K562 (cell line): ENCODE data around the gene SDHAF3. TPM values are rescaled to one million over a fixed set of nuclear protein-coding genes. Genes with fewer than 3 reads are reported as not detected.

Experiments used
- ATAC-seq: fragments of 200-7000 bp; cut with Tn5 transposase; 3 replicates; pipeline ENCODE4 v1.9.1; 2020; ENCODE audit warnings: moderate library complexity
- BruUV-seq: library from RNA; stranded (reverse); fragments of 400-500 nt; replicated peaks from 2 replicates; lab custom pipeline; 2021; lab: Mats Ljungman, UMichigan
- CTCF ChIA-PET: fragments of 300-600 bp; formaldehyde crosslinking; extraction: SDS; loops from one replicate; lab custom pipeline; 2021; ENCODE audit warnings: low intra/inter-chr PET ratio; lab: Yijun Ruan, JAX
- POLR2A ChIA-PET: fragments of 300-600, 350-650 bp; sonication (Branson Sonifier 250); formaldehyde crosslinking; extraction: SDS; loops from one replicate; lab custom pipeline; 2021; ENCODE audit warnings: antibody characterized with exemption, inconsistent platforms; lab: Yijun Ruan, JAX
- DNase-seq, 4 experiments: peaks; one replicate each; pipeline versions ENCODE4 v3.0.0 to v3.0.0-alpha.2; 2011 to 2018; ENCODE audit warnings: low spot score in 3 of 4, mixed read lengths in 3 of 4; ENCODE audit errors: extremely low read depth in 1 of 4
- FAIRE-seq: peaks from 2 replicates; lab custom pipeline; 2011; peaks lifted over from hg19 to GRCh38; lab: Jason Lieb, UNC
- H2AFZ ChIP-seq: 2 replicates; pipeline ENCODE4 v1.6.0; 2011; ENCODE audit warnings: low read depth, low read length, control low read depth, inconsistent platforms
- H3K27ac ChIP-seq: fragments of 200-600 bp; 3 replicates; pipeline ENCODE4 v1.8.0; 2011; ENCODE audit warnings: low read depth, mild to moderate bottlenecking, control low read depth, inconsistent platforms, low read length, moderate library complexity, mixed read lengths; ENCODE audit errors: extremely low read depth
- H3K27me3 ChIP-seq, 2 experiments: fragments of 300-600 bp in 1 of 2; 2 replicates in 1 of 2; 3 replicates in 1 of 2; pipeline versions ENCODE4 v1.6.0 to v1.8.0; 2011; ENCODE audit warnings: inconsistent platforms in 2 of 2, low read length in 2 of 2, mild to moderate bottlenecking in 1 of 2, mixed read lengths in 1 of 2, moderate library complexity in 1 of 2; ENCODE audit not compliant: control insufficient read depth in 2 of 2, insufficient read depth in 2 of 2
- H3K36me3 ChIP-seq: fragments of 300-600 bp; 3 replicates; pipeline ENCODE4 v1.8.0; 2011; ENCODE audit warnings: mild to moderate bottlenecking, low read length, inconsistent platforms; ENCODE audit not compliant: control insufficient read depth, insufficient read depth
- H3K4me1 ChIP-seq, 2 experiments: fragments of 200-600 bp in 1 of 2; replicated peaks in 1 of 2; 2 replicates in 1 of 2; 3 replicates in 1 of 2; pipeline versions ENCODE4 v1.5.1 to v1.8.0; 2011; ENCODE audit warnings: inconsistent platforms in 2 of 2, low read length in 2 of 2, mild to moderate bottlenecking in 1 of 2, mixed read lengths in 1 of 2, moderate library complexity in 1 of 2; ENCODE audit not compliant: control insufficient read depth in 2 of 2, insufficient read depth in 2 of 2
- H3K4me2 ChIP-seq: 2 replicates; pipeline ENCODE4 v1.6.1; 2011; ENCODE audit warnings: low read length, control low read depth, inconsistent platforms, mixed read lengths; ENCODE audit not compliant: insufficient read depth
- H3K4me3 ChIP-seq: fragments of 200-600 bp; sonication (generic), shearing (Covaris generic); 2 replicates; pipeline ENCODE4 v1.5.1; 2016; ENCODE audit warnings: control low read depth, inconsistent platforms
- H3K79me2 ChIP-seq: fragments of 200-600 bp; 3 replicates; pipeline ENCODE4 v1.8.0; 2011; ENCODE audit warnings: low read length, inconsistent platforms; ENCODE audit not compliant: control insufficient read depth, insufficient read depth
- H3K9ac ChIP-seq, 2 experiments: 2 replicates each; pipeline versions ENCODE4 v1.6.0 to v1.6.1; 2011; ENCODE audit warnings: low read depth in 2 of 2, low read length in 2 of 2, control low read depth in 1 of 2, inconsistent platforms in 1 of 2, mild to moderate bottlenecking in 1 of 2, mixed read lengths in 1 of 2; ENCODE audit not compliant: insufficient read depth in 1 of 2
- H3K9me1 ChIP-seq: one replicate; pipeline ENCODE4 v1.6.0; 2011; ENCODE audit warnings: inconsistent platforms, mild to moderate bottlenecking, low read length, moderate library complexity; ENCODE audit not compliant: control insufficient read depth, insufficient read depth
- H3K9me3 ChIP-seq: replicated peaks from 2 replicates; pipeline ENCODE4 v1.5.1; 2011; ENCODE audit warnings: low read depth, low read length, inconsistent platforms; ENCODE audit not compliant: control insufficient read depth, insufficient read depth
- H4K20me1 ChIP-seq: replicated peaks from 2 replicates; pipeline ENCODE4 v1.6.1; 2011; ENCODE audit warnings: low read length, inconsistent platforms, mixed read lengths; ENCODE audit not compliant: control insufficient read depth, insufficient read depth
- C11orf30 ChIP-seq: fragments of 450-650 bp; IDR thresholded peaks from 2 replicates; pipeline ENCODE4 v1.6.1; 2016; ENCODE audit warnings: low read depth, mild to moderate bottlenecking
- COPS2 ChIP-seq: fragments of 450-650 bp; conservative IDR thresholded peaks from 2 replicates; pipeline ENCODE4 v1.6.1; 2016; ENCODE audit warnings: mild to moderate bottlenecking, moderate library complexity
- GMEB1 ChIP-seq: fragments of 250-450 bp; sonication (Bioruptor Pico); IDR thresholded peaks from 2 replicates; pipeline ENCODE4 v1.4.0; 2020; ENCODE audit warnings: mild to moderate bottlenecking
- NFRKB ChIP-seq: fragments of 450-650 bp; IDR thresholded peaks from 2 replicates; pipeline ENCODE4 v1.6.1; 2016; ENCODE audit warnings: low read depth
- NFXL1 ChIP-seq: fragments of 450-650 bp; formaldehyde crosslinking; IDR thresholded peaks from 2 replicates; pipeline ENCODE4 v1.4.0; 2021; ENCODE audit warnings: mild to moderate bottlenecking
- RBM25 ChIP-seq: fragments of 200-400 bp; formaldehyde crosslinking; IDR thresholded peaks from 2 replicates; pipeline ENCODE4 v1.6.1; 2018; ENCODE audit warnings: low read length, low read depth, moderate library complexity; ENCODE audit not compliant: severe bottlenecking
- RUNX1 ChIP-seq: sonication (generic); IDR thresholded peaks from 2 replicates; pipeline ENCODE4 v1.6.1; 2016; ENCODE audit warnings: antibody characterized with exemption, low read depth
- SMARCB1 ChIP-seq: IDR thresholded peaks from 2 replicates; pipeline ENCODE4 v1.6.1; 2011; ENCODE audit warnings: improper control_type of control experiment, low read depth; ENCODE audit not compliant: insufficient read length
- SRSF1 ChIP-seq: fragments of 200-400 bp; formaldehyde crosslinking; IDR thresholded peaks from 2 replicates; pipeline ENCODE4 v1.6.1; 2017; ENCODE audit warnings: mild to moderate bottlenecking, low read depth, low read length, moderate library complexity
- ZNF316 ChIP-seq: fragments of 450-650 bp; IDR thresholded peaks from 2 replicates; pipeline ENCODE4 v1.6.1; 2016
- WGBS: fragments of 100-300 bp; shearing (Covaris generic); methylation state at CpG from one replicate; pipeline ENCODE4 v1.1.6; 2016; ENCODE audit warnings: low coverage, mixed read lengths; ENCODE audit not compliant: insufficient coverage; ENCODE audit errors: missing lambda C conversion rate; 5-methylcytosine and 5-hydroxymethylcytosine counted together
- in situ Hi-C: fragments of 300-500 bp; cut with MboI; formaldehyde crosslinking; loops from 4 replicates; pipeline ENCODE4 v1.15.0; 2018; ENCODE audit warnings: inconsistent platforms, mixed read lengths
- intact Hi-C: fragments of 100-400 bp; cut with micrococcal nuclease; formaldehyde crosslinking; loops from 2 replicates; pipeline ENCODE4 v1.14.2; 2022
- polyA plus RNA-seq, 8 experiments: library from polyadenylated mRNA; depleted of rRNA in 4 of 8; stranded (reverse) in 5 of 8; unstranded in 3 of 8; fragments of >200 nt; fragmentation: Nextera tagmentation in 2 of 8; fragmentation: Illumina TruSeq in 1 of 8; extraction: Ambion mirVana in 2 of 8; extraction: Trizol in 1 of 8; gene quantifications; 2 replicates each; pipeline versions ENCODE4 v1.2.1 to v1.2.3, GENCODE V29; 2011 to 2014; ENCODE audit warnings: inconsistent platforms in 1 of 8, missing spikeins in 1 of 8
- total RNA-seq, 7 experiments: library from RNA; depleted of rRNA in 6 of 7; stranded (reverse); fragments of >200 nt in 6 of 7; fragmentation: Illumina TruSeq in 2 of 7; extraction: Trizol in 2 of 7; gene quantifications; 2 replicates each; pipeline versions ENCODE4 v1.2.1 to v1.2.3, GENCODE V29; 2011 to 2021; ENCODE audit warnings: low replicate concordance in 1 of 7
- TF ChIP-seq, protein P1 (sequence below), 2 experiments: fragments of 150-350 bp in 1 of 2; IDR thresholded peaks; 2 replicates each; pipeline ENCODE4 v1.6.1; 2012 to 2016; ENCODE audit warnings: low read depth in 2 of 2, low read length in 2 of 2, mild to moderate bottlenecking in 1 of 2, moderate library complexity in 1 of 2

The SDHAF3 gene
- total and polyA plus RNA-seq, 9 of the 15 experiments (the other 6 are each of a cell fraction or from before 2014, with no cell fraction given), result 51.5 to 403 (median 145) TPM

DNA sequence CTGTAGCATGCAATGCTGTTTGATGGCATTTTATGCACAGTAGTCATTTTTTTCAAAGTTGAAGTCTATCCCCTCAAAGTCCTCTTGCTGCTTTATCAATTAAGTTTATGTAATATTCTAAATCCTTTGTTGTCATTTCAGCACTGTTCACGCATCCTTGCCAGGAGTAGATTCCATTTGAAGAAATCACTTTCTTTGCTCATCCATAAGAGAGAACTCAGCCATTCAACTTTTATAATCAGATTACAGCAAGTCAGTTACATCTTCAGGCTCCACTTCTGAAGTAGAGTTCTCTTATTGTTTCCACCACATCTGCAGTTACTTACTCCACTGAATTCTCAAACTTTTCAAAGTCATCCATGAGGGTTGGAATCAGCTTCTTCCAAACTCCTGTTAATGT lies 32.3 kb downstream of the SDHAF3 start:
- no peak overlapping the region for H3K4me3 ChIP-seq
- peaks cover 85% of the 10 kb centered on the region for H3K79me2 ChIP-seq
- ATAC-seq, result no peak
- WGBS, result 97% methylated on average over 1 of the region's 1 CpG
- ChIA-PET POLR2A (no interaction called here), CTCF (interaction anchor here (0.6 kb wide), 1 partner anchor 45 kb away, joined by 3 read pairs; no protein-coding TSS in a partner anchor)
- no peaks in the 10 kb centered on the region for H3K9me1 ChIP-seq
- no peak overlapping the region for H2AFZ ChIP-seq
- no peak overlapping the region for H3K9ac ChIP-seq
- no peak for FAIRE-seq
- TF ChIP-seq RBM25 (no peak), RUNX1 (no peak), SMARCB1 (no peak), C11orf30 (peak; percentile 21; the same call in 1 of the 2 replicates), ZNF316 (peak; percentile 59)
- in situ Hi-C loops, result no loop called here
- peaks cover 24% of the 10 kb centered on the region; the same call in 2 of the 3 replicates for H3K36me3 ChIP-seq
- no peaks in the 10 kb centered on the region for H3K27me3 ChIP-seq
- H3K27ac ChIP-seq, result no peak overlapping the region
- DNase-seq, result no peak
- intact Hi-C loops, result no loop called here
- no peaks in the 10 kb centered on the region for H3K9me3 ChIP-seq
- H4K20me1 ChIP-seq, result no peaks in the 10 kb centered on the region
- no TSS peak for BruUV-seq
- no peaks in the 10 kb centered on the region for H3K4me1 ChIP-seq
- no peak overlapping the region for H3K4me2 ChIP-seq

- H3K4me3 ChIP-seq, result no peak overlapping the region
- FAIRE-seq, result no peak
- ChIA-PET CTCF (no interaction called here), POLR2A (no interaction called here)
- WGBS, result 98% methylated on average over 2 of the region's 2 CpGs
- DNase-seq, result no peak
- H3K27me3 ChIP-seq, result no peaks in the 10 kb centered on the region
- intact Hi-C loops (no loop called here), in situ Hi-C loops (no loop called here)
- H3K36me3 ChIP-seq, result peaks cover 26% of the 10 kb centered on the region; the same call in 2 of the 3 replicates
- no peak overlapping the region for H3K9ac ChIP-seq
- ATAC-seq, result no peak
- H3K27ac ChIP-seq, result no peak overlapping the region
- no peak overlapping the region for H3K4me2 ChIP-seq
- no peak overlapping the region for H2AFZ ChIP-seq
- H4K20me1 ChIP-seq, result no peaks in the 10 kb centered on the region
- BruUV-seq, result no TSS peak
- H3K9me1 ChIP-seq, result no peaks in the 10 kb centered on the region
- peaks cover 74% of the 10 kb centered on the region for H3K79me2 ChIP-seq
- 0 out of 2 replicates have a peak, but pooled peaks cover 2% of the 10 kb centered on the region for H3K9me3 ChIP-seq
- no peaks in the 10 kb centered on the region for H3K4me1 ChIP-seq
- TF ChIP-seq COPS2 (no peak), GMEB1 (CRISPR knock-in tag) (no peak), ZNF316 (peak; percentile 78), NFRKB (no peak), SRSF1 (no peak), NFXL1 (CRISPR knock-in tag) (no peak)
- TF ChIP-seq, protein P1, sequence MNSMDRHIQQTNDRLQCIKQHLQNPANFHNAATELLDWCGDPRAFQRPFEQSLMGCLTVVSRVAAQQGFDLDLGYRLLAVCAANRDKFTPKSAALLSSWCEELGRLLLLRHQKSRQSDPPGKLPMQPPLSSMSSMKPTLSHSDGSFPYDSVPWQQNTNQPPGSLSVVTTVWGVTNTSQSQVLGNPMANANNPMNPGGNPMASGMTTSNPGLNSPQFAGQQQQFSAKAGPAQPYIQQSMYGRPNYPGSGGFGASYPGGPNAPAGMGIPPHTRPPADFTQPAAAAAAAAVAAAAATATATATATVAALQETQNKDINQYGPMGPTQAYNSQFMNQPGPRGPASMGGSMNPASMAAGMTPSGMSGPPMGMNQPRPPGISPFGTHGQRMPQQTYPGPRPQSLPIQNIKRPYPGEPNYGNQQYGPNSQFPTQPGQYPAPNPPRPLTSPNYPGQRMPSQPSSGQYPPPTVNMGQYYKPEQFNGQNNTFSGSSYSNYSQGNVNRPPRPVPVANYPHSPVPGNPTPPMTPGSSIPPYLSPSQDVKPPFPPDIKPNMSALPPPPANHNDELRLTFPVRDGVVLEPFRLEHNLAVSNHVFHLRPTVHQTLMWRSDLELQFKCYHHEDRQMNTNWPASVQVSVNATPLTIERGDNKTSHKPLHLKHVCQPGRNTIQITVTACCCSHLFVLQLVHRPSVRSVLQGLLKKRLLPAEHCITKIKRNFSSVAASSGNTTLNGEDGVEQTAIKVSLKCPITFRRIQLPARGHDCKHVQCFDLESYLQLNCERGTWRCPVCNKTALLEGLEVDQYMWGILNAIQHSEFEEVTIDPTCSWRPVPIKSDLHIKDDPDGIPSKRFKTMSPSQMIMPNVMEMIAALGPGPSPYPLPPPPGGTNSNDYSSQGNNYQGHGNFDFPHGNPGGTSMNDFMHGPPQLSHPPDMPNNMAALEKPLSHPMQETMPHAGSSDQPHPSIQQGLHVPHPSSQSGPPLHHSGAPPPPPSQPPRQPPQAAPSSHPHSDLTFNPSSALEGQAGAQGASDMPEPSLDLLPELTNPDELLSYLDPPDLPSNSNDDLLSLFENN (IDR thresholded peaks at IDR 0.05; ENCODE audit: low read depth in 2 of 2, low read length in 2 of 2), result no peak
These were observed 38.5 kb downstream of the SDHAF3 start for GRCh38 chr7:97155897-97156418.
